Erythroblast (primary cell): ENCODE data around the gene DDA1.
"Not testable (repeated sequence)": the region's sequence is repeated elsewhere in the genome, so short reads cannot be mapped to it uniquely, and the experiment has no call there.

Source experiments
- GATA1 ChIP-seq: IDR thresholded peaks from 2 replicates; pipeline ENCODE4 v1.6.1; 2011; ENCODE audit warnings: low read depth, mild to moderate bottlenecking, control low read depth, low read length, moderate library complexity
- POLR2A ChIP-seq: IDR thresholded peaks from 2 replicates; pipeline ENCODE4 v1.6.1; 2011; ENCODE audit warnings: mild to moderate bottlenecking, low read length

DNA sequence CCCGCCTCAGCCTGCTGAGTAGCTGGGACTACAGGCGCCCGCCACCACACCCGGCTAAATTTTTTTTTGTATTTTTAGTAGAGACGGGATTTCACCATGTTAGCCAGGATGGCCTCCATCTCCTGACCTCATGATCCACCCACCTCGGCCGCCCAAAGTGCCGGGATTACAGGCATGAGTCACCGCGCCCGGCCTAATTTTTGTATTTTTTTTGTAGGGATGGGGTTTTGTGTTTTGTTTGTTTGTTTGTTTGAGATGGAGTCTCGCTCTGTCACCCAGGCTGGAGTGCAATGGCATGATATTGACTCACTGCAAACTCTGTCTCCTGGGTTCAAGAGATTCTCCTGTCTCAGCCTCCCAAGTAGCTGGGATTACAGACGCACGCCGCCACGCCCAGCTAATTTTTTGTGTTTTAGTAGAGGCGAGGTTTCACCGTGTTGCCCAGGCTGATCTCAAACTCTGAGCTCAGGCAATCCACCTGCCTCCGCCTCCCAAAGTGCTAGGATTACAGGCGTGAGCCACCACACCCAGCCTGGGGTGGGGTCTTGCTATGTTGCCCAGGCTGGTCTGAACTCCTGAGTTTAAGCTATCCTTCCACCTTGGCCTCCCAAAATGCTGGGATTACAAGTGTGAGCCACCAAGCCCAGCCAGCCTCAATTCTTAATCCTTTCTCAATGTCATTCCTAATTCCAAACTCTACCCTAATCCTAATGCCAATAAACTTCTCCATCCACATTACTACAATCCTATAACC is 54.7 kb downstream of the DDA1 start:
- not testable (repeated sequence) for TF ChIP-seq POLR2A, GATA1
